ENCODE measurements around the gene DCHS2. TPM values are rescaled to one million over a fixed set of nuclear protein-coding genes. Genes with fewer than 3 reads are reported as not detected.

Gene DCHS2
- total and polyA plus RNA-seq, 2 of the 8 experiments (the other 6 are each of a cell fraction or from before 2014, with no cell fraction given), result 0.54 to 2.6 TPM

GRCh38 chr4:154466336-154466735, 25.3 kb downstream of the DCHS2 start:
- 89% methylated on average over 5 of the region's 5 CpGs; no CpG with 5 or more reads in 1 of the 2 experiments for WGBS, 2 experiments (ENCODE audit: extremely low coverage in 1 of 2, insufficient coverage in 1 of 2, insufficient read length in 1 of 2, insufficient replicate concordance in 2 of 2, low coverage in 1 of 2, low lambda C conversion rate in 2 of 2, missing lambda C conversion rate in 1 of 2)

More at GRCh38 chr4:154466336-154466735, 25.3 kb downstream of the DCHS2 start:
- no peaks in the 10 kb centered on the region for H3K23me2 ChIP-seq (ENCODE audit: low read depth, low read length)
- ChIA-PET POLR2A (ENCODE audit: partially characterized antibody) (no interaction called here), CTCF (ENCODE audit: partially characterized antibody) (interaction anchor here (1.0 to 2.0 kb wide), 4 partner anchors 12 to 158 kb away, joined by 3 to 6 read pairs (median 4); no protein-coding TSS in a partner anchor)
- H4K20me1 ChIP-seq (replicated peaks in 1 of 2; ENCODE audit: control insufficient read depth in 1 of 2, insufficient read depth in 2 of 2, low read length in 2 of 2), result no peaks in the 10 kb centered on the region
- H3K4me3 ChIP-seq (ENCODE audit: extremely low read depth in 1 of 4, insufficient read depth in 2 of 4, low read depth in 3 of 4, low read length in 4 of 4), result no peak overlapping the region
- H2AFZ ChIP-seq (ENCODE audit: low read length), result no peak overlapping the region
- FAIRE-seq (peak; percentile 48), DNase-seq (ENCODE audit: low read depth in 1 of 2, low spot score in 2 of 2) (no peak)
- H3K4me1 ChIP-seq (replicated peaks in 1 of 4; ENCODE audit: control insufficient read depth in 3 of 4, insufficient read depth in 4 of 4, low read length in 3 of 4), result peaks cover 0 to 3% (median 0%) of the 10 kb centered on the region in 4 experiments; a peak in 1 of 7 replicates
- H2AK5ac ChIP-seq (ENCODE audit: low read depth, low read length), result no peak overlapping the region
- no peaks in the 10 kb centered on the region for H3K27me3 ChIP-seq (replicated peaks in 1 of 4; ENCODE audit: control insufficient read depth in 3 of 4, extremely low read depth in 1 of 4, insufficient read depth in 3 of 4, low read length in 3 of 4)
- no peaks in the 10 kb centered on the region for H3K79me2 ChIP-seq (ENCODE audit: control insufficient read depth in 1 of 2, insufficient read depth in 2 of 2, low read length in 2 of 2)
- H2BK12ac ChIP-seq (ENCODE audit: low read depth, low read length), result no peak overlapping the region
- H3K9ac ChIP-seq (replicated peaks in 1 of 4; ENCODE audit: extremely low read depth in 1 of 4, low read depth in 3 of 4, low read length in 3 of 4), result no peak overlapping the region
- no peak overlapping the region for H2BK120ac ChIP-seq (replicated peaks; ENCODE audit: low read depth, low read length)
- no peak overlapping the region for H3K4me2 ChIP-seq (ENCODE audit: insufficient read depth in 1 of 2, low read depth in 2 of 2, low read length in 2 of 2)
- no peaks in the 10 kb centered on the region for H3K9me3 ChIP-seq (ENCODE audit: insufficient read depth in 2 of 2, low read depth in 1 of 2, low read length in 1 of 2)
- H3K14ac ChIP-seq (ENCODE audit: insufficient read length), result no peak overlapping the region
- no peak overlapping the region for H3K23ac ChIP-seq (ENCODE audit: insufficient read length)
- no peak overlapping the region for H3K18ac ChIP-seq (ENCODE audit: extremely low read depth, low read length)
- no peak overlapping the region for H2BK20ac ChIP-seq (ENCODE audit: low read length)
- no peak overlapping the region for H2BK5ac ChIP-seq (ENCODE audit: low read depth, low read length)
- no peak overlapping the region for H3K56ac ChIP-seq (replicated peaks; ENCODE audit: insufficient read length, low read depth, low read length)
- TF ChIP-seq MAFK (IDR thresholded peaks at IDR 0.05; ENCODE audit: low read depth, low read length) (no peak), RFX5 (IDR thresholded peaks at IDR 0.05; ENCODE audit: borderline replicate concordance, low read depth, low read length) (no peak), ATF2 (IDR thresholded peaks at IDR 0.05; ENCODE audit: low read length) (0 out of 2 replicates have a peak, but pooled peaks have one; percentile 46), SRF (IDR thresholded peaks at IDR 0.05; ENCODE audit: low read depth, low read length) (no peak), CBX8 (IDR thresholded peaks at IDR 0.05; ENCODE audit: borderline replicate concordance, low read depth, low read length) (no peak), TEAD4 (IDR thresholded peaks at IDR 0.05; ENCODE audit: low read depth, low read length) (peak; percentile 92), E2F6 (IDR thresholded peaks at IDR 0.05) (no peak), CHD2 (IDR thresholded peaks at IDR 0.05; ENCODE audit: low read length) (no peak), EGR1 (IDR thresholded peaks at IDR 0.05; ENCODE audit: borderline replicate concordance, low read depth, low read length) (no peak), KDM1A (IDR thresholded peaks at IDR 0.05; ENCODE audit: borderline replicate concordance, low read length) (no peak)
- no peak overlapping the region for H3K4ac ChIP-seq (replicated peaks; ENCODE audit: insufficient read length, low read depth, low read length)
- no peak overlapping the region for H2BK15ac ChIP-seq (ENCODE audit: low read length)
- no peak overlapping the region for H4K8ac ChIP-seq (ENCODE audit: extremely low read depth, insufficient read depth, low read length)
- no peak overlapping the region for H4K91ac ChIP-seq (replicated peaks; ENCODE audit: insufficient read length, low read length)
- H3K36me3 ChIP-seq (ENCODE audit: control insufficient read depth in 2 of 4, insufficient read depth in 4 of 4, low read length in 3 of 4), result no peaks in the 10 kb centered on the region
- no peak overlapping the region for H3K27ac ChIP-seq (ENCODE audit: low read depth, low read length)
- H3K79me1 ChIP-seq (ENCODE audit: low read depth, low read length), result no peaks in the 10 kb centered on the region
- H4K5ac ChIP-seq (ENCODE audit: insufficient read length, low read depth, low read length), result no peak overlapping the region

Data from H1 (cell line).